HUDEP-2 (cell line): ENCODE measurements around the gene CXCL14.
A peak's percentile ranks its signal among the peaks of the same experiment; 100 is the strongest.
"Not testable (repeated sequence)": the region's sequence is repeated elsewhere in the genome, so short reads cannot be mapped to it uniquely, and the experiment has no call there.

Experiments
- DNase-seq, 76 experiments: peaks; one replicate each; lab custom pipeline; 2025; ENCODE audit not compliant: unreplicated experiment in 76 of 76; lab: John Stamatoyannopoulos, UW

CXCL14 gene

GRCh38 chr5:135546912-135547311 lies 31.9 kb downstream of the CXCL14 start:
- DNase-seq: no peak

- no peak for DNase-seq
These were observed 32.7 kb downstream of the CXCL14 start for GRCh38 chr5:135546101-135546500.

DNA sequence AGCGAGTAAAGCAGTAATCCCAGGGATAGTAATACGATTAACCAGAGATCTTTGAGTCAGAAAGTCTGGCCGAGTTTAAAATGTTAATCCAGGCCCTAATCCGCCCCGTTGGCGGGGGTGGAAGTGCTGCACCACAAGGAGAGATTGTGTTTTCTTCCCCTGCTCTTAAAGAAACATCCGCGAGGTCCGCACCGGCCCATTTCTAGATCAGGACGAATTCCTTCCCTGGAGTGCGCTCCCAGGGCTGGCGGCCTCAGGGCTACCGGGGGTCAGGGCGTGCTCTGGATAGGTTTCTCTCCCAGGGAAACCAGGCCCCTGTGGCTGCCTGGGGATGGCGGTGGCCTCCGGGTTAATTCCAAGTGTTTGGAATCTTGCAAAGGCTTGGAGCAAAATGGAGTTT lies 33.7 kb downstream of the CXCL14 start:
- DNase-seq: no peak

GRCh38 chr5:135543485-135544304 lies 35.1 kb downstream of the CXCL14 start:
- no peak for DNase-seq

DNA sequence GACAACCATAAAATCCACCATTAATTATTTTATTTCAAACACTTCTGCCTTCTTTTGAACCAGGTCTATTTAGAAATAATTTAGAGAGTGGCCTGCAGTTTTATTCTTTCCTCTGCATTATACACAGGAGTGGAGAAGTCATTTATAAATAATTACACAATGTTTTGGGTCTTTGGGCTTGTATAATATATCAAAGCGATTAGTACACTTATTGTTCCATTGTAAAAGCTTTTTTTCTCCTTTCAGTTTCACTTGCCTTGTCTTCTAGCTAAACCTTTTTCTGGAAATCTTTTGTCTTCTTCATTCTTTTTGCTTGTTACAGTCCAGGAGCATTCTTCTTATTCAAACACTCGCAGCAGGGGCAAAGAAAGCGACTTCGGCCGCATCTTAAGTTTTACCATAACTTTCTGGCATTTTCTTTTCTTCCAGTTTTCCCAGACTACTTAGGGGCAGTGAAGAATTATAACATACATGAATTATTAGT lies 35.7 kb downstream of the CXCL14 start:
- no peak for DNase-seq

- DNase-seq: no peak
These were observed 36.8 kb downstream of the CXCL14 start for GRCh38 chr5:135541807-135542502.

- no peak for DNase-seq
These were observed 39.3 kb downstream of the CXCL14 start for GRCh38 chr5:135539430-135540005.

- no peak for DNase-seq
These were observed 40.5 kb downstream of the CXCL14 start for GRCh38 chr5:135538261-135538660.

- DNase-seq: no peak
These were observed 41.0 kb downstream of the CXCL14 start for GRCh38 chr5:135537745-135538144.

- no peak for DNase-seq
These were observed 41.5 kb downstream of the CXCL14 start for GRCh38 chr5:135537271-135537670.

GRCh38 chr5:135535820-135536801 lies 42.7 kb downstream of the CXCL14 start, which contains the start of gene NEUROG1:
TSS of gene NEUROG1 (minus strand) at chr5:135535964. CDS start at chr5:135535690, 274 bp downstream.
- DNase-seq: peak in 3 of 76 experiments; percentile 14 to 42 (median 19)

GRCh38 chr5:135535420-135535819 lies 43.4 kb downstream of the CXCL14 start:
- DNase-seq: peak in 1 of 76 experiments; percentile 45

DNA sequence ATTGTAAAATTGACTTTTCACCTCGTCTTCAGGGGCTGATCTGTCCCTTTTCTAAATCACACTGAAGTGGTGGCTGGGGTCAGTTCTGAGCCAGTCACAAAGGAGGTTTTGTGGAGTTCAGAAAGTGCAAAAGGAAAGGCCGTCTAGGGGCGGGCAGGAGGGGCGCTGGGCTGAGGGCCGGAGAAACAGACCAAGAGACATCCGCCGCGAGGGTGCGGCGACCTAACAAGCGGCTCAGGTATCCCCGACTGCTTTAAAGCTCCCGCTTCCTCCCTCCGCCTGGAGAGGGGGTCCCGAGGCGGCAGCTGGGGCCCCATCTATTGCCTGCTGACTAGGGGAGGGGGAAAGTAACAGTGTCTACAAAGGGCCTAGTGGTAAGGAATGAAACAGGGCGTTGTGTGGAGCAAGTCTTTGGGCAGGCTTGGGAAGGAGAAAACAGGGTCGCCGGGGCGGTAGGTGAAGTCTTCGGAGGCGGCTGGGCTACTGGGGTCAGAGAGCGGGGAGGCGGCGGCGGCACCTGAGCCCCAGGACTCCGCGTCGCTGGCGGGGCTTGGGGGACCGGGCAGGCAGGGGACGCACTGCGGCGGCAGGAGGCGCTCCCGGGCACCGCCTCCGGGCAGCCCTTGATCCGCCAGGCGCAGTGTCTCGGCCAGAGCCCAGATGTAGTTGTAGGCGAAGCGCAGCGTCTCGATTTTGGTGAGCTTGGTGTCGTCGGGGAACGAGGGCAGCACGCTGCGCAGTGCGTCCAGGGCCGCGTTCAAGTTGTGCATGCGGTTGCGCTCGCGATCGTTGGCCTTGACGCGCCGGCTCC lies 44.0 kb downstream of the CXCL14 start:
- DNase-seq: peak in 20 of 76 experiments; percentile 4 to 45 (median 16)

GRCh38 chr5:135533794-135534193 lies 45.0 kb downstream of the CXCL14 start:
- DNase-seq: no peak

DNA sequence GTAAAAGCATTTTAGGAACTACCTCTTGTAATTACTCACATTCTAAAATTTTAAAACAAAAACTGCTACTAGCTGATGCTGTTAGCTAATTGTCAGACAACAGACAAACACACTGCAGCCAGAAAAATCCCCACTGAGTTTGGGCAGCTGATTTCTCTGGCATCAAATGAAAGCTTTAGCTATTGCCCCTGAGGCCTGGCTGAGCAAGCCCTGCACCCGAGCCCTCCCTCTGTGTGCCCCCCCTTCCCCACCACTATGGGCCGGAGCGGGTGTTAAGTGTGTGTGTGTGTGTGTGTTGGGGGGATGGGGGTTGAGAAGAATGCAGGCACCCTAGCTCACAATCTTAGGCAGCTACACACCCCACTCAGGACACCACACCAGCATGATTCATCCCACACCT lies 45.5 kb downstream of the CXCL14 start:
- no peak for DNase-seq

DNA sequence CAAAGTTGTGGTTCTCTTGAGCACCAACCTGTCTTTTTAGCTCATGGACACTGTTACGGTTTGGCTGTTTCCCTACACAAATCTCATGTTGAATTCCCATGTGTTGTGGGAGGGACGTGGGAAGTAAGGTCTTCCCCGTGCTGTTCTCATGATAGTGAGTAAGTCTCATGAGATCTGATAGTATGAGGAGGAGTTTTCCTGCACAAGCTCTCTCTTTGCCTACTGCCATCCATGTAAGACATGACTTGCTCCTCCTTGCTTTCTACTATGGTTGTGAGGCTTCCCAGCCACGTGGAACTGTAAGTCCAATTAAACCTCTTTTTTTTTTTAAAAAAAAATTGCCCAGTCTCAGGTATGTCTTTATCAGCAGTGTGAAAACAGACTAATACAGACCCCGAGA lies 49.2 kb downstream of the CXCL14 start:
- not testable (repeated sequence) for DNase-seq

DNA sequence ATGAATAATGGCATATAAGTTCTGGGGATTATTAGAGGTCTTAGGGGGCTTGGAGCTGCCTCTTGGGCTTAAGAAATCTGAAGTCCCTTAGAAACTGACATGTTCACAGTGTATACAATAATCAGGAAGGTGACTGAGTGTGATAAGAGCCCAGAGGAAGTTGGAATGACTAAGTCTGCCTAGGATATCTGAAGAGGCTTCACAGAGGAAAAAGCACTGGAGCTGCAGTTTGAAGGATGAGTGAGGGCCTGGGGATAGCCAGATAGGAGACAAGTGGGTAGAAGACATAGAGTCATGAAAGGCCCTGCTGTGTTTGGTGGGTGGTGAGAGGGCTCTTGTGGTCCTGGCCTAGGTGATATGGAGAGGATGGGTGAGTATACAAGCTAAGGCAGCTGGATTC lies 51.9 kb downstream of the CXCL14 start:
- DNase-seq: no peak

DNA sequence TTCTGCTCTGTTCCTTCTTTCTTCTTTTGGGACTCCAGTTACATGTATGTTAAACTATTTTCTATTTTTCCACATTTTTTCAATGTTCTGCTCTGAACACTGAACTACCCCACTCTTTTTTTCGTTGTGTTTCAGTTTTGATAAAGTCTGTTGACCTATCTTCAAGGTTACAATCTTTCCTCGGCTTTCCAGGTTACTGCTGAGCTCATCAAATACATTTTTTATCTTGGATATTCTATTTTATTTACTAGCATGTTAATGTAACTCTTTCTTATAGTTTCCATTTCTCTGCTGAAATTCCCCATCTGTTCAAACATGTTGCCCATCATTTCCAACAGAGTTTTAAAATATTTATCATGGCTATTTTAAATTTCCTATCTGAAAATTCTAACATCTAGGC lies 56.8 kb downstream of the CXCL14 start:
- DNase-seq: no peak
